HG03565 (cell line): Measurements from ENCODE around the gene SMIM30.
A peak's percentile ranks its signal among the peaks of the same experiment; 100 is the strongest.
"Not testable (repeated sequence)": the region's sequence is repeated elsewhere in the genome, so short reads cannot be mapped to it uniquely, and the experiment has no call there.

Experiments
- ATAC-seq: cut with Tn5 transposase; IDR thresholded peaks from one replicate; pipeline ENCODE4 v1.9.1; 2021; ENCODE audit warnings: mild to moderate bottlenecking, moderate library complexity; ENCODE audit not compliant: unreplicated experiment

The SMIM30 gene

GRCh38 chr7:113118074-113118959 is at the start of gene SMIM30:
Gene SMIM30, minus strand, starts transcription at chr7:113118554. Its CDS starts 976 bp downstream, at chr7:113117578.
- peak; percentile 96 for ATAC-seq

- ATAC-seq: not testable (repeated sequence)
Observed at GRCh38 chr7:113166176-113166575, 47.8 kb upstream of the SMIM30 start.

- ATAC-seq: no peak
Observed at GRCh38 chr7:113161050-113161449, 42.7 kb upstream of the SMIM30 start.

- no peak for ATAC-seq
Observed at GRCh38 chr7:113159746-113160339, 41.5 kb upstream of the SMIM30 start.

- ATAC-seq: no peak
Observed at GRCh38 chr7:113158756-113159155, 40.4 kb upstream of the SMIM30 start.

GRCh38 chr7:113154117-113154516 is 35.8 kb upstream of the SMIM30 start:
- ATAC-seq: no peak

GRCh38 chr7:113144817-113145216 is 26.5 kb upstream of the SMIM30 start:
- no peak for ATAC-seq

GRCh38 chr7:113143486-113144257 is 25.3 kb upstream of the SMIM30 start:
- ATAC-seq: peak; percentile 48

- ATAC-seq: peak; percentile 75
Observed at GRCh38 chr7:113142385-113143119, 24.2 kb upstream of the SMIM30 start.

- ATAC-seq: no peak
Observed at GRCh38 chr7:113141803-113142202, 23.4 kb upstream of the SMIM30 start.

GRCh38 chr7:113140956-113141355 is 22.6 kb upstream of the SMIM30 start:
- ATAC-seq: no peak

- no peak for ATAC-seq
Observed at GRCh38 chr7:113137241-113137640, 18.9 kb upstream of the SMIM30 start.

- ATAC-seq: no peak
Observed at GRCh38 chr7:113134025-113134424, 15.7 kb upstream of the SMIM30 start.

- no peak for ATAC-seq
Observed at GRCh38 chr7:113131367-113131766, 13.0 kb upstream of the SMIM30 start.

- ATAC-seq: no peak
Observed at GRCh38 chr7:113128031-113128430, 9.7 kb upstream of the SMIM30 start.

GRCh38 chr7:113125728-113126127 is 7.4 kb upstream of the SMIM30 start:
- no peak for ATAC-seq

- ATAC-seq: no peak
Observed at GRCh38 chr7:113122744-113123143, 4.4 kb upstream of the SMIM30 start.

GRCh38 chr7:113120647-113121046 is 2.3 kb upstream of the SMIM30 start:
- no peak for ATAC-seq

GRCh38 chr7:113119429-113119828 is 1.1 kb upstream of the SMIM30 start:
- no peak for ATAC-seq

GRCh38 chr7:113117374-113117774 is 980 bp downstream of the SMIM30 start:
- ATAC-seq: not testable (repeated sequence)

- ATAC-seq: no peak
Observed at GRCh38 chr7:113113912-113114311, 4.4 kb downstream of the SMIM30 start.
